ENCODE data around the gene PLXNB2.

The PLXNB2 gene

DNA sequence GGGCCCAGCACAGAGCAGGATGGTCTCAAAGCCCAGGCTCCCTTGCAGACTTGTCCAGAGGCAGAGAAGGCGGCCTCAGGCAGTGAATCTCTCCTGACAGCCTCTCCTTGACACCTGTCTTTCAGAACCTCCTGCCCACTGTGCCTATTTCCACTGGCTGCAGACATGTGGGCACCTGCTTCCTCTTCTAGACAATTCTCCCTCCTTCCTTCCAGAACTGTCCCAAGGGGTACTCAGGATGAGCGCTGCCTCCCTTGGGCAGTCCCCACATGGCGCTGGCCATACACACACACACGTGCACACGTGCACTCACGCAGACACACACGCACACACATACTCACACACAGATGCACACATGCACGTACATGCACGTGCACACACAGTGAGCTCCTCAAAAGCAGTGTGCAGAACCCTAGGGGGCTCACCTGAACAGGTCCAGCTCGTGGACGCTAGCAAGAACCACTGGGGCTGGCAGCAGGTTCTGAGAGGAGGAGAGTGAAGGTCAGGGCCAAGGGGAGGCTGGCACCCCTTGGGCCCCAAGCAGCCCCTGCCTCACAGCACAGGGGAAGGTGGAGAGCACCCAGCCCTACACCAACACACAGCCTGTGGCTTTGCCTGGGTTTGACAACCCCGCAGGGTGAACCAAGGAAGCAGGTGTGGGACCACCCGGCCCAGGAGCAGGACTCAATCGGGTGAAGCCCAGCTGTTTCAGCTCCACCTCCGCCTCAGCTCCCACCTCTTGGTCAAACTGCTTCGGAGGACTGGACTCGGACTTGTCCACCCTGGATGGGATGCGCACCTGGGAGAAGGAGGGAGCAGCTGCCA lies 8.1 kb upstream of the PLXNB2 start:
- H3K4me1 ChIP-seq (ENCODE audit: control insufficient read depth, insufficient read depth, low read length), result no peaks in the 10 kb centered on the region
- TF ChIP-seq, protein P1, sequence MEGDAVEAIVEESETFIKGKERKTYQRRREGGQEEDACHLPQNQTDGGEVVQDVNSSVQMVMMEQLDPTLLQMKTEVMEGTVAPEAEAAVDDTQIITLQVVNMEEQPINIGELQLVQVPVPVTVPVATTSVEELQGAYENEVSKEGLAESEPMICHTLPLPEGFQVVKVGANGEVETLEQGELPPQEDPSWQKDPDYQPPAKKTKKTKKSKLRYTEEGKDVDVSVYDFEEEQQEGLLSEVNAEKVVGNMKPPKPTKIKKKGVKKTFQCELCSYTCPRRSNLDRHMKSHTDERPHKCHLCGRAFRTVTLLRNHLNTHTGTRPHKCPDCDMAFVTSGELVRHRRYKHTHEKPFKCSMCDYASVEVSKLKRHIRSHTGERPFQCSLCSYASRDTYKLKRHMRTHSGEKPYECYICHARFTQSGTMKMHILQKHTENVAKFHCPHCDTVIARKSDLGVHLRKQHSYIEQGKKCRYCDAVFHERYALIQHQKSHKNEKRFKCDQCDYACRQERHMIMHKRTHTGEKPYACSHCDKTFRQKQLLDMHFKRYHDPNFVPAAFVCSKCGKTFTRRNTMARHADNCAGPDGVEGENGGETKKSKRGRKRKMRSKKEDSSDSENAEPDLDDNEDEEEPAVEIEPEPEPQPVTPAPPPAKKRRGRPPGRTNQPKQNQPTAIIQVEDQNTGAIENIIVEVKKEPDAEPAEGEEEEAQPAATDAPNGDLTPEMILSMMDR (tag by site-specific recombination; IDR thresholded peaks at IDR 0.05), result no peak
- TF ChIP-seq, protein P2, sequence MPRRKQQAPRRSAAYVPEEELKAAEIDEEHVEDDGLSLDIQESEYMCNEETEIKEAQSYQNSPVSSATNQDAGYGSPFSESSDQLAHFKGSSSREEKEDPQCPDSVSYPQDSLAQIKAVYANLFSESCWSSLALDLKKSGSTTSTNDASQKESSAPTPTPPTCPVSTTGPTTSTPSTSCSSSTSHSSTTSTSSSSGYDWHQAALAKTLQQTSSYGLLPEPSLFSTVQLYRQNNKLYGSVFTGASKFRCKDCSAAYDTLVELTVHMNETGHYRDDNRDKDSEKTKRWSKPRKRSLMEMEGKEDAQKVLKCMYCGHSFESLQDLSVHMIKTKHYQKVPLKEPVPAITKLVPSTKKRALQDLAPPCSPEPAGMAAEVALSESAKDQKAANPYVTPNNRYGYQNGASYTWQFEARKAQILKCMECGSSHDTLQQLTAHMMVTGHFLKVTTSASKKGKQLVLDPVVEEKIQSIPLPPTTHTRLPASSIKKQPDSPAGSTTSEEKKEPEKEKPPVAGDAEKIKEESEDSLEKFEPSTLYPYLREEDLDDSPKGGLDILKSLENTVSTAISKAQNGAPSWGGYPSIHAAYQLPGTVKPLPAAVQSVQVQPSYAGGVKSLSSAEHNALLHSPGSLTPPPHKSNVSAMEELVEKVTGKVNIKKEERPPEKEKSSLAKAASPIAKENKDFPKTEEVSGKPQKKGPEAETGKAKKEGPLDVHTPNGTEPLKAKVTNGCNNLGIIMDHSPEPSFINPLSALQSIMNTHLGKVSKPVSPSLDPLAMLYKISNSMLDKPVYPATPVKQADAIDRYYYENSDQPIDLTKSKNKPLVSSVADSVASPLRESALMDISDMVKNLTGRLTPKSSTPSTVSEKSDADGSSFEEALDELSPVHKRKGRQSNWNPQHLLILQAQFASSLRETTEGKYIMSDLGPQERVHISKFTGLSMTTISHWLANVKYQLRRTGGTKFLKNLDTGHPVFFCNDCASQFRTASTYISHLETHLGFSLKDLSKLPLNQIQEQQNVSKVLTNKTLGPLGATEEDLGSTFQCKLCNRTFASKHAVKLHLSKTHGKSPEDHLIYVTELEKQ (tag by site-specific recombination; IDR thresholded peaks at IDR 0.05; ENCODE audit: borderline replicate concordance), result no peak
- no peak for TF ChIP-seq GLI4 (tag by site-specific recombination; IDR thresholded peaks at IDR 0.05)
- no peak for TF ChIP-seq ZNF843 (tag by site-specific recombination; IDR thresholded peaks at IDR 0.05)
- no peak for TF ChIP-seq ZNF302 (tag by site-specific recombination; IDR thresholded peaks at IDR 0.05; ENCODE audit: low read depth)
- no peak for TF ChIP-seq ZNF211 (tag by site-specific recombination; IDR thresholded peaks at IDR 0.05; ENCODE audit: low read depth)
- TF ChIP-seq, protein P3, sequence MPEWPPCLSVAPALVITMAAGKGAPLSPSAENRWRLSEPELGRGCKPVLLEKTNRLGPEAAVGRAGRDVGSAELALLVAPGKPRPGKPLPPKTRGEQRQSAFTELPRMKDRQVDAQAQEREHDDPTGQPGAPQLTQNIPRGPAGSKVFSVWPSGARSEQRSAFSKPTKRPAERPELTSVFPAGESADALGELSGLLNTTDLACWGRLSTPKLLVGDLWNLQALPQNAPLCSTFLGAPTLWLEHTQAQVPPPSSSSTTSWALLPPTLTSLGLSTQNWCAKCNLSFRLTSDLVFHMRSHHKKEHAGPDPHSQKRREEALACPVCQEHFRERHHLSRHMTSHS (tag by site-specific recombination; IDR thresholded peaks at IDR 0.05), result no peak
- no peak for TF ChIP-seq PRDM1 (tag by site-specific recombination; IDR thresholded peaks at IDR 0.05)
- TF ChIP-seq MEIS1 (CRISPR knock-in tag; IDR thresholded peaks at IDR 0.05; ENCODE audit: borderline replicate concordance), result no peak
- H3K4me3 ChIP-seq (ENCODE audit: low read depth, low read length), result no peak overlapping the region
- no peaks in the 10 kb centered on the region for H3K9me3 ChIP-seq (ENCODE audit: control insufficient read depth, insufficient read depth, low read depth, low read length)
- POLR2A ChIA-PET, result interaction anchor here (1.1 to 2.2 kb wide), 2 partner anchors 8 to 43 kb away, joined by 3 to 11 read pairs; partner anchors contain the start of gene PLXNB2
- no peaks in the 10 kb centered on the region for H3K36me3 ChIP-seq (ENCODE audit: control insufficient read depth in 2 of 2, insufficient read depth in 1 of 2, low read length in 2 of 2)
- CTCF ChIA-PET, result interaction anchor here (0.9 to 2.2 kb wide), 3 partner anchors 10 to 27 kb away, joined by 3 to 10 read pairs (median 5); no protein-coding TSS in a partner anchor
- no peak overlapping the region for H3K27ac ChIP-seq (ENCODE audit: extremely low read depth, low read depth, low read length)

GRCh38 chr22:50314455-50315288 lies 7.2 kb upstream of the PLXNB2 start:
- no peaks in the 10 kb centered on the region for H3K9me3 ChIP-seq (ENCODE audit: control insufficient read depth, insufficient read depth, low read depth, low read length)
- H3K27ac ChIP-seq (ENCODE audit: extremely low read depth, low read depth, low read length), result no peak overlapping the region
- no peaks in the 10 kb centered on the region for H3K4me1 ChIP-seq (ENCODE audit: control insufficient read depth, insufficient read depth, low read length)
- no peak overlapping the region for H3K4me3 ChIP-seq (ENCODE audit: low read depth, low read length)
- POLR2A ChIA-PET, result interaction anchor here (1.1 kb wide), 1 partner anchor 42 kb away, joined by 3 read pairs; no protein-coding TSS in a partner anchor
- no peaks in the 10 kb centered on the region for H3K36me3 ChIP-seq (ENCODE audit: control insufficient read depth in 2 of 2, insufficient read depth in 1 of 2, low read length in 2 of 2)
- CTCF ChIA-PET, result interaction anchor here (0.9 to 2.2 kb wide), 2 partner anchors 9 to 11 kb away, joined by 3 to 10 read pairs; no protein-coding TSS in a partner anchor
- TF ChIP-seq ZNF426 (tag by site-specific recombination; IDR thresholded peaks at IDR 0.05) (no peak), ZNF549 (tag by site-specific recombination; IDR thresholded peaks at IDR 0.05) (no peak), ZNF423 (tag by site-specific recombination; IDR thresholded peaks at IDR 0.05) (no peak), SETDB1 (IDR thresholded peaks at IDR 0.05; ENCODE audit: insufficient read length, low read length) (no peak), KLF7 (tag by site-specific recombination; IDR thresholded peaks at IDR 0.05; ENCODE audit: borderline replicate concordance) (no peak), PRDM6 (tag by site-specific recombination; IDR thresholded peaks at IDR 0.05) (no peak), ZNF248 (tag by site-specific recombination; IDR thresholded peaks at IDR 0.05) (no peak), HIC1 (tag by site-specific recombination; IDR thresholded peaks at IDR 0.05) (0 out of 2 replicates have a peak, but pooled peaks have one; percentile 15), ZNF621 (tag by site-specific recombination; IDR thresholded peaks at IDR 0.05) (no peak), ZNF561 (tag by site-specific recombination; IDR thresholded peaks at IDR 0.05; ENCODE audit: borderline replicate concordance) (no peak)
- TF ChIP-seq, protein P4, sequence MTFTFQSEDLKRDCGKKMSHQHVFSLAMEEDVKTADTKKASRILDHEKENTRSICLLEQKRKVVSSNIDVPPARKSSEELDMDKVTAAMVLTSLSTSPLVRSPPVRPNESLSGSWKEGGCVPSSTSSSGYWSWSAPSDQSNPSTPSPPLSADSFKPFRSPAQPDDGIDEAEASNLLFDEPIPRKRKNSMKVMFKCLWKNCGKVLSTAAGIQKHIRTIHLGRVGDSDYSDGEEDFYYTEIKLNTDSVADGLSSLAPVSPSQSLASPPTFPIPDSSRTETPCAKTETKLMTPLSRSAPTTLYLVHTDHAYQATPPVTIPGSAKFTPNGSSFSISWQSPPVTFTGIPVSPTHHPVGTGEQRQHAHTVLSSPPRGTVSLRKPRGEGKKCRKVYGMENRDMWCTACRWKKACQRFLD (tag by site-specific recombination; IDR thresholded peaks at IDR 0.05), result no peak

Data from HEK293 (cell line).